HepG2 (cell line): ENCODE data around the gene AKAP9. TPM values are rescaled to one million over a fixed set of nuclear protein-coding genes. Genes with fewer than 3 reads are reported as not detected.

Experiments
- ATAC-seq: fragments of 200-7000 bp; cut with Tn5 transposase; 3 replicates; pipeline ENCODE4 v1.9.1; 2020; ENCODE audit warnings: mild to moderate bottlenecking, moderate library complexity
- BruUV-seq: library from RNA; stranded (reverse); fragments of 400-500 nt; replicated peaks from 2 replicates; lab custom pipeline; 2021; lab: Mats Ljungman, UMichigan
- CTCF ChIA-PET: fragments of 300-600 bp; formaldehyde crosslinking; extraction: SDS; loops from one replicate; lab custom pipeline; 2021; ENCODE audit warnings: low total read pairs, inconsistent platforms, low intra/inter-chr PET ratio; lab: Yijun Ruan, JAX
- POLR2A ChIA-PET: fragments of 350-600 bp; sonication (Branson Sonifier 250); formaldehyde crosslinking; loops from one replicate; lab custom pipeline; 2020; ENCODE audit warnings: antibody characterized with exemption, inconsistent platforms; lab: Yijun Ruan, JAX
- DNase-seq: peaks from one replicate; pipeline ENCODE4 v3.0.0-alpha.2; 2015; ENCODE audit warnings: low spot score
- FAIRE-seq: peaks from 3 replicates; lab custom pipeline; 2011; peaks lifted over from hg19 to GRCh38; lab: Jason Lieb, UNC
- H2AFZ ChIP-seq: one replicate; pipeline ENCODE4 v1.6.1; 2011; ENCODE audit warnings: low read length, inconsistent platforms
- H3K27ac ChIP-seq: fragments of 300-600 bp; 3 replicates; pipeline ENCODE4 v1.8.0; 2011; ENCODE audit warnings: mixed run types, mild to moderate bottlenecking, mixed read lengths, low read length, inconsistent platforms; ENCODE audit not compliant: insufficient read depth; ENCODE audit errors: extremely low read length
- H3K27me3 ChIP-seq, 2 experiments: fragments of 200-600 bp in 1 of 2; 2 replicates in 1 of 2; 3 replicates in 1 of 2; pipeline versions ENCODE4 v1.6.0 to v1.8.0; 2011; ENCODE audit warnings: low read length in 2 of 2, mild to moderate bottlenecking in 2 of 2, moderate library complexity in 2 of 2, inconsistent platforms in 1 of 2; ENCODE audit not compliant: insufficient read depth in 2 of 2, control insufficient read depth in 1 of 2
- H3K36me3 ChIP-seq, 2 experiments: fragments of 200-600 bp in 1 of 2; replicated peaks in 1 of 2; 2 replicates in 1 of 2; 3 replicates in 1 of 2; pipeline versions ENCODE4 v1.5.1 to v1.8.0; 2011; ENCODE audit warnings: low read length in 2 of 2, inconsistent platforms in 1 of 2; ENCODE audit not compliant: insufficient read depth in 2 of 2, control insufficient read depth in 1 of 2
- H3K4me1 ChIP-seq: 2 replicates; pipeline ENCODE4 v1.5.1; 2012; ENCODE audit warnings: low read length, inconsistent platforms; ENCODE audit not compliant: insufficient read depth
- H3K4me2 ChIP-seq: 2 replicates; pipeline ENCODE4 v1.6.0; 2011; ENCODE audit warnings: low read depth, low read length, inconsistent platforms
- H3K4me3 ChIP-seq, 3 experiments: fragments of 200-600 bp in 1 of 3; sonication (generic), shearing (Covaris generic) in 1 of 3; replicated peaks in 1 of 3; 2 replicates each; pipeline ENCODE4 v1.5.1; 2011 to 2016; ENCODE audit warnings: low read length in 3 of 3, inconsistent platforms in 2 of 3, low read depth in 2 of 3, mild to moderate bottlenecking in 2 of 3, control low read depth in 1 of 3, mixed read lengths in 1 of 3; ENCODE audit not compliant: insufficient read depth in 1 of 3
- H3K79me2 ChIP-seq: one replicate; pipeline ENCODE4 v1.6.1; 2011; ENCODE audit warnings: low read length, inconsistent platforms; ENCODE audit not compliant: insufficient read depth
- H3K9ac ChIP-seq: 2 replicates; pipeline ENCODE4 v1.6.0; 2011; ENCODE audit warnings: mild to moderate bottlenecking, low read depth, low read length, inconsistent platforms; ENCODE audit not compliant: insufficient read depth
- H3K9me3 ChIP-seq: 2 replicates; pipeline ENCODE4 v1.5.1; 2012; ENCODE audit warnings: mild to moderate bottlenecking, low read length
- H4K20me1 ChIP-seq: 2 replicates; pipeline ENCODE4 v1.6.0; 2011; ENCODE audit warnings: inconsistent platforms, mild to moderate bottlenecking, low read length, moderate library complexity; ENCODE audit not compliant: insufficient read depth
- ARNTL ChIP-seq: sonication (generic); formaldehyde crosslinking; IDR thresholded peaks from 2 replicates; pipeline ENCODE4 v1.4.0; 2020; ENCODE audit warnings: mild to moderate bottlenecking, missing genetic modification reagents
- ATF6 ChIP-seq: sonication (generic); formaldehyde crosslinking; conservative IDR thresholded peaks from 2 replicates; pipeline ENCODE4 v1.4.0; 2020; ENCODE audit warnings: missing genetic modification reagents
- CBX5 ChIP-seq: sonication (generic); formaldehyde crosslinking; IDR thresholded peaks from 2 replicates; pipeline ENCODE4 v1.4.0; 2020; ENCODE audit warnings: missing genetic modification reagents, borderline replicate concordance
- DMAP1 ChIP-seq: IDR thresholded peaks from 2 replicates; pipeline ENCODE4 v1.6.1; 2016
- EZH2 ChIP-seq: conservative IDR thresholded peaks from 2 replicates; pipeline ENCODE4 v1.6.1; 2012; ENCODE audit warnings: mild to moderate bottlenecking, low read depth, low read length, moderate library complexity
- ISX ChIP-seq: sonication (generic); formaldehyde crosslinking; conservative IDR thresholded peaks from 2 replicates; pipeline ENCODE4 v1.5.0; 2020; ENCODE audit warnings: missing genetic modification reagents
- LCORL ChIP-seq, 2 experiments: fragments of 450-650 bp in 1 of 2; sonication (generic) in 1 of 2; formaldehyde crosslinking in 1 of 2; IDR thresholded peaks; 2 replicates each; pipeline versions ENCODE4 v1.5.0 to v1.6.1; 2017 to 2020; ENCODE audit warnings: antibody characterized with exemption in 1 of 2, missing genetic modification reagents in 1 of 2
- LRRFIP1 ChIP-seq: sonication (generic); formaldehyde crosslinking; conservative IDR thresholded peaks from 2 replicates; pipeline ENCODE4 v1.4.0; 2020; ENCODE audit warnings: missing genetic modification reagents
- MED8 ChIP-seq: sonication (generic); formaldehyde crosslinking; IDR thresholded peaks from 2 replicates; pipeline ENCODE4 v1.8.1; 2023; ENCODE audit warnings: mild to moderate bottlenecking, missing genetic modification reagents; ENCODE audit not compliant: insufficient replicate concordance
- MTERF4 ChIP-seq: sonication (generic); formaldehyde crosslinking; IDR thresholded peaks from 2 replicates; pipeline ENCODE4 v1.8.0; 2023; ENCODE audit warnings: mild to moderate bottlenecking, missing genetic modification reagents
- NFIB ChIP-seq: sonication (generic); formaldehyde crosslinking; IDR thresholded peaks from 2 replicates; pipeline ENCODE4 v1.9.0; 2021; ENCODE audit warnings: missing genetic modification reagents, mild to moderate bottlenecking, borderline replicate concordance
- NFIC ChIP-seq: IDR thresholded peaks from 2 replicates; pipeline ENCODE4 v1.6.1; 2012; ENCODE audit warnings: mild to moderate bottlenecking, low read length, inconsistent platforms
- SRSF1 ChIP-seq: fragments of 200-400 bp; formaldehyde crosslinking; optimal IDR thresholded peaks from 2 replicates; pipeline ENCODE3; 2017; ENCODE audit warnings: mild to moderate bottlenecking, low read depth, low read length, moderate library complexity
- ZBTB20 ChIP-seq: sonication (generic); formaldehyde crosslinking; IDR thresholded peaks from 2 replicates; pipeline ENCODE4 v1.8.1; 2023; ENCODE audit warnings: missing genetic modification reagents, low read depth, mild to moderate bottlenecking, borderline replicate concordance
- ZHX1 ChIP-seq: sonication (generic); formaldehyde crosslinking; IDR thresholded peaks from 2 replicates; pipeline ENCODE4 v1.8.1; 2022; ENCODE audit warnings: low read depth, mild to moderate bottlenecking, missing genetic modification reagents
- ZSCAN31 ChIP-seq: sonication (generic); formaldehyde crosslinking; IDR thresholded peaks from 2 replicates; pipeline ENCODE4 v1.5.0; 2020; ENCODE audit warnings: low read depth, mild to moderate bottlenecking, missing genetic modification reagents
- WGBS: methylation state at CpG from one replicate; pipeline ENCODE4 v1.1.6; 2017; ENCODE audit warnings: low lambda C conversion rate; 5-methylcytosine and 5-hydroxymethylcytosine counted together
- in situ Hi-C: cut with HindIII; loops from 2 replicates; pipeline ENCODE4 v1.10.0; 2017; ENCODE audit warnings: low pct_unique_long_range_greater_than_20kb; ENCODE audit not compliant: extremely low pct_ligation_motif_present
- intact Hi-C: fragments of 100-400 bp; cut with micrococcal nuclease; formaldehyde crosslinking; loops from one replicate; pipeline ENCODE4 v1.10.0; 2022; ENCODE audit not compliant: unreplicated experiment
- polyA plus RNA-seq, 8 experiments: library from polyadenylated mRNA; depleted of rRNA in 3 of 8; stranded (reverse) in 7 of 8; unstranded in 1 of 8; fragments of >200 nt; fragmentation: Illumina TruSeq in 4 of 8; extraction: Trizol in 4 of 8; gene quantifications; 2 replicates each; pipeline versions ENCODE4 v1.2.1 to v1.2.3, GENCODE V29; 2011 to 2016; ENCODE audit warnings: low read depth in 4 of 8, missing spikeins in 1 of 8, mixed read lengths in 1 of 8; ENCODE audit not compliant: insufficient read depth in 1 of 8
- total RNA-seq, 5 experiments: library from RNA; depleted of rRNA; stranded (reverse); fragments of >200 nt; fragmentation: Illumina TruSeq; extraction: Trizol; gene quantifications; 2 replicates each; pipeline ENCODE4 v1.2.3, GENCODE V29; 2016; ENCODE audit warnings: low read depth in 1 of 5

Gene AKAP9
- total and polyA plus RNA-seq, 2 of the 13 experiments (the other 11 are each of a cell fraction or from before 2014, with no cell fraction given): 27.6 to 33.1 TPM

GRCh38 chr7:91922857-91923256 is 17.8 kb upstream of the AKAP9 start (continued):
- TF ChIP-seq LRRFIP1 (CRISPR knock-in tag): no peak
- TF ChIP-seq NFIB (CRISPR knock-in tag): no peak
- TF ChIP-seq MTERF4: no peak

GRCh38 chr7:91927912-91928311 is 12.8 kb upstream of the AKAP9 start:
- BruUV-seq: no TSS peak
- ATAC-seq (peak; percentile 29; the same call in 2 of the 3 replicates), DNase-seq (no peak), FAIRE-seq (no peak)
- in situ Hi-C loops (no loop called here), intact Hi-C loops (no loop called here)
- POLR2A ChIA-PET: no interaction called here
- 0 out of 2 replicates have a peak, but pooled peaks cover 5% of the 10 kb centered on the region for H3K4me1 ChIP-seq
- 0 out of 5 replicates have a peak, but pooled peaks cover 0 to 5% of the 10 kb centered on the region in 2 experiments for H3K27me3 ChIP-seq
- no peak overlapping the region for H3K27ac ChIP-seq
- no peak overlapping the region for H3K9ac ChIP-seq
- CTCF ChIA-PET: no interaction called here
- H3K4me2 ChIP-seq: peak overlapping the region; percentile 32
- H2AFZ ChIP-seq: no peak overlapping the region
- no peak overlapping the region for H3K4me3 ChIP-seq
- 18% methylated on average over 6 of the region's 6 CpGs for WGBS
- no peaks in the 10 kb centered on the region for H3K79me2 ChIP-seq
- no peaks in the 10 kb centered on the region for H3K9me3 ChIP-seq
- no peaks in the 10 kb centered on the region for H3K36me3 ChIP-seq
- H4K20me1 ChIP-seq: no peaks in the 10 kb centered on the region
- TF ChIP-seq ATF6 (CRISPR knock-in tag) (no peak), ARNTL (CRISPR knock-in tag) (no peak), CBX5 (CRISPR knock-in tag) (no peak), MED8 (no peak), ZBTB20 (CRISPR knock-in tag) (no peak), ISX (no peak), LCORL (IDR thresholded peaks at IDR 0.05) (no peak), LCORL (CRISPR knock-in tag; IDR thresholded peaks at IDR 0.05) (no peak), ZSCAN31 (no peak), DMAP1 (no peak), NFIC (no peak), ZHX1 (no peak), EZH2 (no peak), SRSF1 (no peak)
